AG04449 (cell line): ENCODE results near the gene CAPG.
"Not testable (repeated sequence)": the region's sequence is repeated elsewhere in the genome, so short reads cannot be mapped to it uniquely, and the experiment has no call there.

Source experiments
- CTCF ChIA-PET: fragments of 350-600 bp; formaldehyde crosslinking; extraction: SDS; loops from one replicate; lab custom pipeline; 2021; ENCODE audit warnings: antibody characterized with exemption; lab: Yijun Ruan, JAX
- POLR2A ChIA-PET: fragments of 400-600, 350-600 bp; formaldehyde crosslinking; extraction: SDS; loops from one replicate; lab custom pipeline; 2020; ENCODE audit warnings: antibody characterized with exemption, inconsistent platforms; lab: Yijun Ruan, JAX
- DNase-seq: peaks from one replicate; pipeline ENCODE4 v3.0.0-alpha.2; 2010; ENCODE audit warnings: low read depth, low spot score
- H3K4me3 ChIP-seq: 2 replicates; pipeline ENCODE4 v1.5.1; 2011; ENCODE audit warnings: low read depth, mild to moderate bottlenecking, control low read depth, low read length
- CTCF ChIP-seq: IDR thresholded peaks from one replicate; pipeline ENCODE4 v1.5.1; 2011; ENCODE audit warnings: mild to moderate bottlenecking, moderate library complexity, low read length, control low read depth, inconsistent platforms; ENCODE audit not compliant: insufficient read depth; ENCODE audit errors: missing control alignments

The CAPG gene

GRCh38 chr2:85368921-85369320 lies 41.2 kb downstream of the CAPG start:
- POLR2A ChIA-PET: interaction anchor here (1.1 to 1.5 kb wide), 2 partner anchors 15 to 170 kb away, joined by 3 to 12 read pairs; partner anchors contain the start of genes ELMOD3, MAT2A and RETSAT
- DNase-seq: no peak
- CTCF ChIA-PET: no interaction called here
- no peak for TF ChIP-seq CTCF
- no peak overlapping the region for H3K4me3 ChIP-seq

- CTCF ChIA-PET: no interaction called here
- TF ChIP-seq CTCF: no peak
- POLR2A ChIA-PET: no interaction called here
- no peak overlapping the region for H3K4me3 ChIP-seq
- no peak for DNase-seq
These were observed 43.0 kb downstream of the CAPG start for GRCh38 chr2:85367180-85367579.

- POLR2A ChIA-PET, CTCF ChIA-PET, DNase-seq, H3K4me3 ChIP-seq: not testable (repeated sequence)
These were observed 47.3 kb downstream of the CAPG start for GRCh38 chr2:85362653-85363387.

- no peak for TF ChIP-seq CTCF
- ChIA-PET CTCF (interaction anchor here (1.1 to 2.2 kb wide), 4 partner anchors 13 to 195 kb away, joined by 3 to 9 read pairs (median 4); no protein-coding TSS in a partner anchor), POLR2A (no interaction called here)
- no peak for DNase-seq
- no peak overlapping the region for H3K4me3 ChIP-seq
These were observed 52.4 kb downstream of the CAPG start for GRCh38 chr2:85357736-85358135.

GRCh38 chr2:85356186-85356585 lies 54.0 kb downstream of the CAPG start:
- no peak for DNase-seq
- no peak overlapping the region for H3K4me3 ChIP-seq
- ChIA-PET CTCF (interaction anchor here (1.0 to 3.7 kb wide), 4 partner anchors 8 to 281 kb away, joined by 3 to 19 read pairs (median 4); no protein-coding TSS in a partner anchor), POLR2A (no interaction called here)
- no peak for TF ChIP-seq CTCF

GRCh38 chr2:85355521-85355920 lies 54.6 kb downstream of the CAPG start:
- no peak for TF ChIP-seq CTCF
- DNase-seq: no peak
- peak overlapping the region; percentile 91 for H3K4me3 ChIP-seq
- CTCF ChIA-PET: interaction anchor here (1.2 to 3.7 kb wide), 6 partner anchors 9 to 282 kb away, joined by 3 to 19 read pairs (median 4); partner anchors contain the start of gene MAT2A
- POLR2A ChIA-PET: interaction anchor here (1.0 to 2.3 kb wide), 5 partner anchors 9 to 223 kb away, joined by 3 to 27 read pairs (median 9); partner anchors contain the start of genes MAT2A and TGOLN2
